22Rv1 (cell line): ENCODE data around the gene CIDEB.

Experiments
- ZFX ChIP-seq: fragments of 450-650 bp; IDR thresholded peaks from 2 replicates; pipeline ENCODE4 v1.6.1; 2017; ENCODE audit warnings: antibody characterized with exemption, borderline replicate concordance
- TF ChIP-seq, protein P1 (sequence below): fragments of 450-650 bp; IDR thresholded peaks from 2 replicates; pipeline ENCODE4 v1.5.1; 2017; ENCODE audit warnings: mild to moderate bottlenecking

DNA sequence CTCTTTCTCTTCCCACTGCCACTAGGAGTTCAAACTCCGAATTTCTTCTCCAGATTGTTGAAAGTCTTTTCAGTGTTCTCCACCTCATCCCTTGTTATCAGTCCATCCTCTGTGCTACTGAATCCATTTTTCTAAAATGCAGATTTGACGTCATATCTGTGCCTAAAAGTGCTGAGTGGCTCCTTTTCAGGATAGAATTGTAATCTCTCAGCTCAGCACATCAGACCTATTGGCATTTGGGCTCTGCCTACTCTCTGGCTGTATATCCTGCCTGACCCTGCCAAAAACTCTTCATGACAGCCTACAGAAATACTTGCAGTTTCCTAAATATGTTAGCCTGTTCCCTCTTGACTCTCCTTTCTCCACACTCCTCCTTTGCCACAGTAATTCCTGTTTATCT is 35.3 kb downstream of the CIDEB start:
- TF ChIP-seq, protein P1, sequence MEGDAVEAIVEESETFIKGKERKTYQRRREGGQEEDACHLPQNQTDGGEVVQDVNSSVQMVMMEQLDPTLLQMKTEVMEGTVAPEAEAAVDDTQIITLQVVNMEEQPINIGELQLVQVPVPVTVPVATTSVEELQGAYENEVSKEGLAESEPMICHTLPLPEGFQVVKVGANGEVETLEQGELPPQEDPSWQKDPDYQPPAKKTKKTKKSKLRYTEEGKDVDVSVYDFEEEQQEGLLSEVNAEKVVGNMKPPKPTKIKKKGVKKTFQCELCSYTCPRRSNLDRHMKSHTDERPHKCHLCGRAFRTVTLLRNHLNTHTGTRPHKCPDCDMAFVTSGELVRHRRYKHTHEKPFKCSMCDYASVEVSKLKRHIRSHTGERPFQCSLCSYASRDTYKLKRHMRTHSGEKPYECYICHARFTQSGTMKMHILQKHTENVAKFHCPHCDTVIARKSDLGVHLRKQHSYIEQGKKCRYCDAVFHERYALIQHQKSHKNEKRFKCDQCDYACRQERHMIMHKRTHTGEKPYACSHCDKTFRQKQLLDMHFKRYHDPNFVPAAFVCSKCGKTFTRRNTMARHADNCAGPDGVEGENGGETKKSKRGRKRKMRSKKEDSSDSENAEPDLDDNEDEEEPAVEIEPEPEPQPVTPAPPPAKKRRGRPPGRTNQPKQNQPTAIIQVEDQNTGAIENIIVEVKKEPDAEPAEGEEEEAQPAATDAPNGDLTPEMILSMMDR: no peak
- no peak for TF ChIP-seq ZFX
